Measurements from ENCODE around the gene CSNK1E.

GRCh38 chr22:38298312-38299005, 18.8 kb downstream of the CSNK1E start:
- TF ChIP-seq, protein P1, sequence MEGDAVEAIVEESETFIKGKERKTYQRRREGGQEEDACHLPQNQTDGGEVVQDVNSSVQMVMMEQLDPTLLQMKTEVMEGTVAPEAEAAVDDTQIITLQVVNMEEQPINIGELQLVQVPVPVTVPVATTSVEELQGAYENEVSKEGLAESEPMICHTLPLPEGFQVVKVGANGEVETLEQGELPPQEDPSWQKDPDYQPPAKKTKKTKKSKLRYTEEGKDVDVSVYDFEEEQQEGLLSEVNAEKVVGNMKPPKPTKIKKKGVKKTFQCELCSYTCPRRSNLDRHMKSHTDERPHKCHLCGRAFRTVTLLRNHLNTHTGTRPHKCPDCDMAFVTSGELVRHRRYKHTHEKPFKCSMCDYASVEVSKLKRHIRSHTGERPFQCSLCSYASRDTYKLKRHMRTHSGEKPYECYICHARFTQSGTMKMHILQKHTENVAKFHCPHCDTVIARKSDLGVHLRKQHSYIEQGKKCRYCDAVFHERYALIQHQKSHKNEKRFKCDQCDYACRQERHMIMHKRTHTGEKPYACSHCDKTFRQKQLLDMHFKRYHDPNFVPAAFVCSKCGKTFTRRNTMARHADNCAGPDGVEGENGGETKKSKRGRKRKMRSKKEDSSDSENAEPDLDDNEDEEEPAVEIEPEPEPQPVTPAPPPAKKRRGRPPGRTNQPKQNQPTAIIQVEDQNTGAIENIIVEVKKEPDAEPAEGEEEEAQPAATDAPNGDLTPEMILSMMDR (IDR thresholded peaks at IDR 0.05; ENCODE audit: poor library complexity): peak; percentile 31
- TF ChIP-seq EZH2 (IDR thresholded peaks at IDR 0.05; ENCODE audit: borderline replicate concordance): no peak
